ENCODE data around the gene MAP3K5.

Gene MAP3K5

DNA sequence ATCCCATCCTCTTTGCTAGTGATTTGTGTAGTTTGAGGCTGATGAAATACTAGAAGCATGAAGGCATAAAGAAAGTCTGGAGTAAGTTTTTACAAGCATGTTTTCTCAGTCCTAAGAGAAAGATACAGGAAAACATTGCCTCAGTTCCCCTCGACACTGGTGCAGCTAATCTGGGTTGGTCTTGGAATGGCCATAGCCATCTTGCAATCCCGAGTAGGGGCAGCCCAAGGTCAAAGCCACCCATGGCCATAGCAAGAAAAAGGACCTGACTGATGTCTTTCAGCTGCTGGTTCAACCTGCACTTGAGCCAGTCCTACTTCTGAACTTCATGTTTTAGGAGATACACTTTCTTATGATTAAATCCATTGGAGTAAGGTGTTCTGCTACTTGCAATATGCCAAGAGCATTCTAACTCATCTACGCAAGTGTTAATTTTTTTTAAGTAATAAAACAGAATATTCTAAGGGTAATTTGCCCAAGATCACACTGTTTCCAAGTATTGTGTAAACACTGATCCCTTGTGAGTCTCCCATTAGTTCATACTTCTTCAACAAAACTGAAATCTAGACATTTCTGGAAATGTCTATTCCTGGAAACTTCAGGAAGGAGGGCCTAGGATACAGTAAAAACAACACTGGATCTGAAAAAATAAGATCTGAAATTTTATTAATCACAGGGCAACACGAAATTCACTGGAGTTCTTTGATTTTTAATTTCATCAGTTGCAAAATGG lies 108.9 kb downstream of the MAP3K5 start:
- no peaks in the 10 kb centered on the region for H3K9me3 Mint-ChIP-seq
- no peak overlapping the region for H3K27ac Mint-ChIP-seq
- no peaks in the 10 kb centered on the region for H3K4me1 Mint-ChIP-seq (ENCODE audit: low read depth)
- peaks cover 29% of the 10 kb centered on the region for H3K36me3 Mint-ChIP-seq (ENCODE audit: low read depth)
- no peak overlapping the region for H3K4me3 Mint-ChIP-seq
- H3K27me3 Mint-ChIP-seq: no peaks in the 10 kb centered on the region

DNA sequence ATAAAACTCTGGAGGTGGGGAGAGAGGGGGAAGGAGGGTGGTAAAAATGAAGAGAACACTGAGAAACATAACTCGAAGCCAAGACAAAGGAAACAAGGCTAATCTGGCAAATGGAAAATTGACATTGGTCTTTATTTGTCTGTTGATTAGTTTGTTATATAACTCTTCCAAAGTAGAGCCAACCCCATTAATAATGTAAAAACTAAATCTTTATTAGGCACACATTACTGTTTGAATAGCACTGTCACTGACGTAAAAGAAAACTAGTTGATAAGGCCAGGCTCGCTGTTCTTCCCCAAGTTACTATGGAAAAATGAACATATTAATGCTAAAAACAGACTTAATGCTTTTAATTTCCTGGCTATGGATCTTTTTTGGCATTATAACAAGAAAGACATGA lies 110.0 kb downstream of the MAP3K5 start:
- Mint-ChIP-seq H3K27ac (no peak overlapping the region), H3K36me3 (ENCODE audit: low read depth) (peaks cover 25% of the 10 kb centered on the region), H3K9me3 (no peaks in the 10 kb centered on the region), H3K4me1 (ENCODE audit: low read depth) (no peaks in the 10 kb centered on the region), H3K4me3 (no peak overlapping the region), H3K27me3 (no peaks in the 10 kb centered on the region)

DNA sequence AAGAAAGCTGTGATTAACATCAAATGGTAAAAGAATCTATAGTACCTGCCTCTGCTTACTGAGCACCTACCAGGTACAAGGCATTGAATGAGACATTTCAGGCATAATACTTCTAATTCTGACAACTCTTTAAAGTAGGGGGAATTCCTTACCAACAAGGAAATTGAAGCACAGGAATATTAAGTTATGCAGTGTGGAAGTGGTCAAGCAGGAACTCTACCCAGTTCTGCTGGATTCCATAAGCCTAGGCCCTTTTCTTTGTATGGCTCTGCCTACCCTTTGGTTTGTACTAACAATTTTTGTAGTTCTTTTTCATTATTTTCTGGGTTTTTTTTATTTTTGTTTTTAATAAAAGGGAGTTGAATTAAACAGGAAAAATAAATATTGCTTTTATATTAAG lies 114.5 kb downstream of the MAP3K5 start:
- Mint-ChIP-seq H3K27me3 (no peaks in the 10 kb centered on the region), H3K27ac (no peak overlapping the region), H3K4me3 (no peak overlapping the region), H3K9me3 (peaks cover 7% of the 10 kb centered on the region), H3K4me1 (ENCODE audit: low read depth) (no peaks in the 10 kb centered on the region), H3K36me3 (ENCODE audit: low read depth) (peaks cover 21% of the 10 kb centered on the region)

DNA sequence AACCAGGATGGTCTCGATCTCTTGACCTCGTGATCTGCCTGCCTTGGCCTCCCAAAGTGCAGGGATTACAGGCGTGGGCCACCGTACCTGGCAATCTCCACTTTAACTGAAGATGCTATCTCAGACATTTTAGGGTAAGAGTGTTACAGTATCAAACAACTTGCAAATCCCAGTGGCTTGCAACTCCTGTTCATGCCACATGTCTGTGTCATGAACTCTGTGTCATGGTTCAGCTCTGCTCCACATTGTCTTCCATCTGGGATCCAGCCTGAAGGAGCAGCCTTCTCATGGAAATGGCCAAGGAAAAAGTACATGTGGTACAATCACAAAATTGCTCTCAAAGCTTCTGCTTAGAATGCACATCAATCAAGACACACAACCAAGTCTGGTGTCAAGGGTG lies 114.9 kb downstream of the MAP3K5 start:
- Mint-ChIP-seq H3K27me3 (no peaks in the 10 kb centered on the region), H3K27ac (no peak overlapping the region), H3K4me3 (no peak overlapping the region), H3K4me1 (ENCODE audit: low read depth) (no peaks in the 10 kb centered on the region), H3K9me3 (peaks cover 7% of the 10 kb centered on the region), H3K36me3 (ENCODE audit: low read depth) (peaks cover 22% of the 10 kb centered on the region)

DNA sequence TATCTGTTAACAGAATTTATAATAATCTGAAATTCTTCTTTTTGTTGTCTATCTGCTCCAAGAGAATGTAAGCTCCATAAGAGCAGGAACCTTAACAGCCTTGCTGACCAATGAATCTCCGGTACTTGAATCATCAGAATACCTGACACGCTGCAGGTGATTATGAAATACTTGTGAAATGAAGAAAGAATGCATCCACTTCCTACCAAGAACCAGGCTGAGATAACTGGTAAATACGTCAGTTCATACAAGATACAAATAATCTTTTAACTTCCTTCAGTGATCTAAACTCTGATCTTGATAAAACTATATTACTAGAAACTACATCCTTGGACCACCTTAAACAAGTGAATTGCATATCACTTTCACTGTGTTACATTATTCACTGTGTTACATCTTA lies 116.2 kb downstream of the MAP3K5 start:
- Mint-ChIP-seq H3K36me3 (ENCODE audit: low read depth) (peaks cover 21% of the 10 kb centered on the region), H3K9me3 (peaks cover 7% of the 10 kb centered on the region), H3K4me3 (no peak overlapping the region), H3K4me1 (ENCODE audit: low read depth) (no peaks in the 10 kb centered on the region), H3K27me3 (no peaks in the 10 kb centered on the region), H3K27ac (no peak overlapping the region)

DNA sequence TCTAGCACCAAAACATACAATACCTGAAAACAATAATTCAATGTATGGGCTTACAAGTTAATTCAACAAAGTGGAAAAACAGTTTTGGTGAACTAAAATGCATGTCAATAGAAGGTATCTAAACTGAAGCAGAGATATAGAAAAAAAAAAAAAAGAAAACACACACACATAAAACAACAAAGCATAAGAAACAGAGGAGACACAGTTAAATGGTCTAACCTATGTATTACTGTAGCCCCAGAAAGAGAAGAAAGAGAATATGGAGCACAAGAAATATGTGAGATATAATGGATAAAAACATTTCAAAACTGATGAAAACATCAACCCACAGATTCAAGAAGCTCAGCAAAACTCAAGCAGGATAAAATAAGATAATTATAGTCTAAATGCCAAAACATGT lies 118.7 kb downstream of the MAP3K5 start:
- Mint-ChIP-seq H3K4me1 (ENCODE audit: low read depth) (no peaks in the 10 kb centered on the region), H3K36me3 (ENCODE audit: low read depth) (peaks cover 12% of the 10 kb centered on the region), H3K4me3 (no peak overlapping the region), H3K27me3 (no peaks in the 10 kb centered on the region), H3K9me3 (peaks cover 7% of the 10 kb centered on the region), H3K27ac (no peak overlapping the region)

DNA sequence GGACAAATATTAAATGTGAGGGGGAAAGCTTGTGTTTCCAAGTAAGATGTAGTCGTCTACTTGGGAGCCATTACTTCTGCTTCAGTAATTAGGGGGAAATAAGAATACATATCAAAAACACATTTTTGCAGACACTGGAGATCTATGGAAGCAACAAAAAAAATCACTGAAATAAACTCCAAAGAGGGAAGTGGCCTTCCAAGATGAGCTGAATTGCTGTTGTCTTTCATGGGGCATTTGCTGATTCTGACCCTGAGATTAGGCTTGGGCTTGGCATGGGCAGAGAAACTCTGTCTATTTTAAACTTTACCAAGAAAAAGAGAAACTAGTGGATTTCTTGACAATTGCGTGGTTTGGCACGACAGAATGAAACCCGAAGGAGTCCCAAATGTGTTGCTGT lies 120.1 kb downstream of the MAP3K5 start:
- H3K27me3 Mint-ChIP-seq: no peaks in the 10 kb centered on the region
- H3K4me1 Mint-ChIP-seq (ENCODE audit: low read depth): no peaks in the 10 kb centered on the region
- H3K9me3 Mint-ChIP-seq: peaks cover 7% of the 10 kb centered on the region
- H3K4me3 Mint-ChIP-seq: no peak overlapping the region
- H3K27ac Mint-ChIP-seq: no peak overlapping the region
- H3K36me3 Mint-ChIP-seq (ENCODE audit: low read depth): peaks cover 11% of the 10 kb centered on the region

DNA sequence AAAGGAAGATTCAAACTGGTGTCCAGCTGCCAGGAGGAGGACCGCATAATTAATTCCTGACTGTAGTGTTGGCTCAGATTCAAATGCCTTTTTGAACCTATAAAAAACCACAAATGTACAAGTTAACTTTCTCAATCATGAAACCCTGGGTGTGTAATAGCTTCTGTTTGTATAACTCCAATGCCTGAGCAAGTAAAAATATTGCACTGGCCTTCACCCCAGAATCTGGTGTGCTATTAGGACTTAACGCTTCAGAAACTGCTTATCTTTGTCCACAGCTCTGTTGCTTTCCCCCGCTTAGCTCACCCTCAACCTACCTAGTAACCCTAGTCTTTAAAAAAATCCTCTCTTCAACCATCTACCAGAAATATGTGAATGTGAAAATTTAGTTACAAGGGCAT lies 123.0 kb downstream of the MAP3K5 start:
- H3K36me3 Mint-ChIP-seq (ENCODE audit: low read depth): peaks cover 11% of the 10 kb centered on the region
- peaks cover 7% of the 10 kb centered on the region for H3K9me3 Mint-ChIP-seq
- no peak overlapping the region for H3K27ac Mint-ChIP-seq
- H3K4me3 Mint-ChIP-seq: no peak overlapping the region
- no peaks in the 10 kb centered on the region for H3K4me1 Mint-ChIP-seq (ENCODE audit: low read depth)
- H3K27me3 Mint-ChIP-seq: no peaks in the 10 kb centered on the region

DNA sequence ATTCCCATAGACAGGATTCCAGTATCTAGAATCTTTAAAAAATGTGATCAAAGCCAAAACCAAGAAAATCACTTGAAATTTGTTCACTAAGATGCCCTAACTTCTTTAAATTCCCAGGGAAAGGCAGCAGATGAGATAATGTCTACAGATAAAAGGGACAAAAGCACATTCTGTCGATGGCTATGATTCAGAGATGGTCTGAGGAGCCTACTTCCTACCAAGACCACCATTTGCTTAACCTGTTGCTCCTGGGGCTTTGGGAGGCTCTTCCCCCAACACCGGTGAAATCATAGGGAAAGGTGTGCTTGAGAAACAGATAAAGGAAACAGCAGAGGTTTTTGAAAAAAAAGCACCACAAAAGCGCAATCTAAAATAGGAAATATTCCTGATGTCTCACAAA lies 123.7 kb downstream of the MAP3K5 start:
- H3K9me3 Mint-ChIP-seq: peaks cover 7% of the 10 kb centered on the region
- H3K27ac Mint-ChIP-seq: no peak overlapping the region
- no peaks in the 10 kb centered on the region for H3K4me1 Mint-ChIP-seq (ENCODE audit: low read depth)
- no peak overlapping the region for H3K4me3 Mint-ChIP-seq
- H3K36me3 Mint-ChIP-seq (ENCODE audit: low read depth): peaks cover 11% of the 10 kb centered on the region
- no peaks in the 10 kb centered on the region for H3K27me3 Mint-ChIP-seq

DNA sequence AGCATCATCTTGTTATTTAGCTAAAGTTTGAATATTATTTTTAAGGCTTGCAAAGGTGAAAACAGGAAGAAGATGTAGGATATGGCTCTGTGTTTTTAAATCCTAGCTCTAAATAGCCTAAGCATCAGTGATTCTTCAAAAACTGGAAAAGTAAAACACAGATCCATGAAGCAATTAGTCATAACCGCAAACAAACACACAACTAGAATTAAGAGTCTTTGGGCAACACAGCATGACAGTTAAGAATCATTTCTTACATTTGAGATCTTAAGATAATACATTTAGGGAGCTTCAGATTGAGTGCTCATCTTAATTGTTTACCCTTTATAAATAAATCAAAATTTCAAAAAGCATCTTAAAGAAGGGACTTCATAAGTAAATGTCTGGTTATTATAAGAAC lies 126.2 kb downstream of the MAP3K5 start:
- Mint-ChIP-seq H3K27ac (no peak overlapping the region), H3K36me3 (ENCODE audit: low read depth) (peaks cover 6% of the 10 kb centered on the region), H3K4me1 (ENCODE audit: low read depth) (no peaks in the 10 kb centered on the region), H3K27me3 (no peaks in the 10 kb centered on the region), H3K4me3 (no peak overlapping the region), H3K9me3 (no peaks in the 10 kb centered on the region)

DNA sequence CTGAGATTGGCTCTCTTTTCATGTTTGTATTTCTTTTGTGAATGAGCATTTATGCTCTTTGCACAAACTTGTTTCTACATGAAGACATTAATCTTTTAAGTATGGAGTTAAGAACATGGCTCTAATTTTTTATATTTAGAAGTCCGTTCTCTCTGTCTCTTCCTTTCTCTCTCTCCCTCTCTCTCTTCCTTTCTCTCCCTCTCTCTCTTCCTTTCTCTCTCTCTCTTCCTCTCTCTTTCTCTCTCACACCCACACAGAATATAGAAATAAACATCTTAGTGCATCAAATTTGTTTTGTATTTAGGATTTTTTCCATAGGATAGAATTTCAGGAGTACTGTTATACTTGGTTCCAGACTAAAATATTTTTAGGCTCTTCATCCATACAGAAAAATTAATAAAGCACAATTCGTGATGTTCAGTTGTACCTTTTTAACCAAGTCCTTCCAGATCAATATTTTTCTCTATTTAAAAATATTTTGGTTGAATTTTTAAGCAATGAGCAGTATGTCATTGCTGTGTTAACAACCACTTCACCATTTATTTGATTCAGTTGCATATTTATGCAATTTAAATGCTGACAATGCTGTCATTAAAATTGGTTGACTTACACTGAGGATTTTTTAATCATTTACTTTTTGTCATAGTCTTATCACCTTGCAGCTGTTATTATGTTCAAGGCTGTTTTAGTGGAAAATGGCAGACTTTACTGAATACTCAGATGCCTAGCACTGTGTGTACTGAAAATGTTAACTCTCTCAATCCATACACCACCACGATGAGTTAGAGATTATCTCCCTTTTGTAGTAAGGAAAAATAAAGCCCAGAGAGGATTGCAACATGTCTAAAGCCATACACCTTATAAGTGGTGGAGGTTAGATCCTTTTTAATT lies 129.7 kb downstream of the MAP3K5 start:
- Mint-ChIP-seq H3K27ac (no peak overlapping the region), H3K9me3 (no peaks in the 10 kb centered on the region), H3K4me1 (ENCODE audit: low read depth) (no peaks in the 10 kb centered on the region), H3K36me3 (ENCODE audit: low read depth) (no peaks in the 10 kb centered on the region), H3K4me3 (no peak overlapping the region), H3K27me3 (no peaks in the 10 kb centered on the region)

DNA sequence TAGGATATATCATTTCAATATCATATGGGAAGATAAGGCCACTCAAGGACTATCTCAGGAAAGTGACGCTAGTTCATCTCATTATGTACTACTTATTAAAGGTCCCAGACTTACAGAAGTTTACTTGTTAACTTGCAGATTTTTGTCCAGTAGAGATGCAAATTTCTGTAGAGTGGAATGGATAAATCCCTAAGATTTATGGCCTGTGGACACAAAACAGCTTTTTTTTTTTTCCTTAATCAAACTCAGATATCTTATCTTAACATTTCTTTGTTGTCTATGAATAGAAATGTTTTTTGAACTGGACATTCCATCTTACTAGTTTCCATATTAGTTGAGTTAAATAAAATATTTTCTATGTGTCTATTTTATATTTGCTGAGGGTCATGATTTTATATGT lies 131.6 kb downstream of the MAP3K5 start:
- no peak overlapping the region for H3K27ac Mint-ChIP-seq
- no peaks in the 10 kb centered on the region for H3K36me3 Mint-ChIP-seq (ENCODE audit: low read depth)
- H3K27me3 Mint-ChIP-seq: no peaks in the 10 kb centered on the region
- no peaks in the 10 kb centered on the region for H3K9me3 Mint-ChIP-seq
- H3K4me3 Mint-ChIP-seq: no peak overlapping the region
- H3K4me1 Mint-ChIP-seq (ENCODE audit: low read depth): no peaks in the 10 kb centered on the region

DNA sequence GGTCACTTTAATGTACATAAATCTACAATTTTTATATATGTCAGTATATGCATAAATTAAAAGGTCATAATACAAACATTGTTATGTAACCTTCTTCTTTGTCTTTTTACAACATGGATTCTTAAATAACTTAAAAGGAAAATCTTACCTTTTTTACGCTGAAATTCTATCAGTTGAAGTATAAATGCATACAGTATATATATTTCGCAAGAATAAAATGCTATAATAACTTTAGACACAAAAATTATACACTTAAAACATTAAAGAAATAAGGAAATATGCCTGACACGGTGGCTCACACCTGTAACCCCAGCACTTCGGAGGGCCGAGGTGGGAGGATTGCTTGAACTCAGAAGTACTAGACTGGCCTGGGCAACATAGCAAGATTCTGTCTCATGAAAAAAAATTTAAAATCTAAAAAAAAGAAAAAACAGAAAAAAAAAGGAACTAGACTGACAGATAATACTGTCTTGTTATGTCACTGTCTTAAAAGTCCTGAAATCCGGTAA lies 132.2 kb downstream of the MAP3K5 start:
- peaks cover 5% of the 10 kb centered on the region for H3K36me3 Mint-ChIP-seq (ENCODE audit: low read depth)
- H3K4me3 Mint-ChIP-seq: no peak overlapping the region
- no peak overlapping the region for H3K27ac Mint-ChIP-seq
- H3K9me3 Mint-ChIP-seq: no peaks in the 10 kb centered on the region
- H3K4me1 Mint-ChIP-seq (ENCODE audit: low read depth): no peaks in the 10 kb centered on the region
- no peaks in the 10 kb centered on the region for H3K27me3 Mint-ChIP-seq

DNA sequence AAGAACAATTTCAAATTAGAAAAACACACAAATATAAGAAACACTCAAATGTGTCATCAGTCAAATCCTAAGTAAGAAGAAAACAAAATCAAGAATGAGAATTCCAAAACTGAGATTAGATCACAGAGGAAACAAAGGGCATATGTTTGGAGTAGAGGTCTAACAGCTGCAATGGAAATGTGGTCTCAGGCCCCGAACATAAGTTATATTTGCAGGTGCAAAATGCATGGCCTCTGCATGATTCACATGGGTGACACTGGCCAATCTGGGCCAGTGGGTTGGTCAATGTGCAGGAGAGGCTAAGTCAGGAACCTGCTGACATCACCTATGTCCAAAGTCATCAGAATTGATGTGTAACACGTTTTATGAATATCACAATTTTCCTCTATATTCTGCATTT lies 133.6 kb downstream of the MAP3K5 start:
- peaks cover 5% of the 10 kb centered on the region for H3K36me3 Mint-ChIP-seq (ENCODE audit: low read depth)
- H3K4me3 Mint-ChIP-seq: no peak overlapping the region
- no peaks in the 10 kb centered on the region for H3K9me3 Mint-ChIP-seq
- no peaks in the 10 kb centered on the region for H3K27me3 Mint-ChIP-seq
- H3K27ac Mint-ChIP-seq: no peak overlapping the region
- H3K4me1 Mint-ChIP-seq (ENCODE audit: low read depth): no peaks in the 10 kb centered on the region

DNA sequence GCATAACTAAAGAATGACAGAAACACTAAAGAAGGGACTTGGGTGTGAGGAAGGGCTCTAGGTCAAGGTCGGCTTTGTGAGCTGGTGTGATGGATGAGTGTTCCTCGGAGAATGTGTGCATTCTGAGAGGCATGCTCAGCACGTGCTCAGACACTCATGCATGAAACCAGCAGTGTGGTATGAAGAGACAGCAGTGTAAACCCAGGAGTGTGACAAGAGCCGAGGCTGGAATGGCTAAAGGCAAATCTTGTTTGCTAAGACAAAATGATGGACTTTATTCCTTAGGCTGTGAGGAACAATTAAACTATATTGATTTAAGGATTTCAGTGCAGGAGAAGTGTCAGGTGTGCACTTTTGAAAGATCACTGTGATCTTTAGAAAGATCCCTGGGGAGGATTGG lies 134.6 kb downstream of the MAP3K5 start:
- H3K4me1 Mint-ChIP-seq (ENCODE audit: low read depth): no peaks in the 10 kb centered on the region
- no peaks in the 10 kb centered on the region for H3K27me3 Mint-ChIP-seq
- H3K27ac Mint-ChIP-seq: no peak overlapping the region
- H3K4me3 Mint-ChIP-seq: no peak overlapping the region
- H3K9me3 Mint-ChIP-seq: no peaks in the 10 kb centered on the region
- peaks cover 5% of the 10 kb centered on the region for H3K36me3 Mint-ChIP-seq (ENCODE audit: low read depth)

Measured in stimulated activated naive CD8-positive, alpha-beta T cell treated with anti-CD3 and anti-CD28 coated beads, Interleukin-15, Interleukin-2, amounts not matched to agents 100 ng/mL and 50 ng/mL, for 24 hours (primary cell).